ENCODE data around the gene GUCD1.

Gene GUCD1

GRCh38 chr22:24529898-24530297 lies 25.0 kb downstream of the GUCD1 start:
- no peak for DNase-seq (ENCODE audit: low spot score)

- DNase-seq (ENCODE audit: low spot score) = no peak
Measured at GRCh38 chr22:24526191-24526590, 28.7 kb downstream of the GUCD1 start.

DNA sequence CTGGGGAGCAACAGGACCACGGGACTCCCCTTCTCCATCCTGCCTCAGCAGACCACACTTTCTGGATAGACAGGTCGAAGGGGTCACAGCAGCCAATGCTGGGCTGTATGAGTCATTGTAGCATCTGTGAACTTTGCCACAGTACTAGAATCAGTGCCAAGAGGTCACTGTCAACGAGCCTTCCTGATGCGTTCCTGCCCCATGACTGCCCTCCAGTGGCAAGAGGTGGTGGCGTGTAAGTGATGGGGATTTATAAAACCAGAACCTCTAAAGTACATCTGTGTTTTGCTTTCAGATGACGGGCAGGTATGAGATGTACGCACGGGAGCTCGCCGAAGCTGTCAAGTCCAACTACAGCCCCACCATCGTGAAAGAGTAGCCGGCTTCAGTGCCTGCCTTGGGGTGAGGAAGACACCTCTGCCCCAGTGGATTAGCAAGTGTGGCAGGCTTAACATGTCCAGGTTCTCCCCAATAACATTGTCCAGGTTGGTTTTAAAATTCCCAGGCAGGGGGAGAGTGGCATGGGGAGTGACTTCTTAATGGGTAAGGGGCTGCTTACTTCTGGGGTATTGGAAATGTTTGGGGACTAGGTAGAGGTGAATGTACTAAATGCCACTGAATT lies 29.4 kb downstream of the GUCD1 start:
- DNase-seq (ENCODE audit: low spot score) = peak; percentile 81

- no peak for DNase-seq (ENCODE audit: low spot score)
Measured at GRCh38 chr22:24523873-24524272, 31.1 kb downstream of the GUCD1 start.

DNA sequence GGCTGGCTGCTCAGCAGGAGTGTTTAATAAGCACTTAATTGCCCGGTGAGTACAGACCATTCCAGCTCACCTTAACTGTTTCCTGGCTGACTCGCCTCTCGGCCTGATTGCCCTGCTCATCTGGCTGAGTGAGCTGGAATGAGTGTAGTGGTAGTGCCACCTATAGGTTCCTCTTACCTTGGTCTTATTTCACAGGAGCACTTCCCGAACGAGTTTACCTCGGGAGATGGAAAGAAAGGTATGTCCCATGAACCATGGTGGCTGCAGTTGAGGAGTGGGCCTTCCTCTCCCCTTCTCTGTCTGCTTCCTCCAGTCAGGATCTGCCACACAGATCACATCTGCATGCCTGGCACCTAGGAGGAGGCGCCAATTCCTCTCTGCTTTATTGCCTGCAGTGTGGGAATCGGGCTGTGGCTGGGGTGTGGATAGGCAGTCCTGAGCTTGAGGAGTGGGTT lies 33.1 kb downstream of the GUCD1 start:
- peak; percentile 70 for DNase-seq (ENCODE audit: low spot score)

DNA sequence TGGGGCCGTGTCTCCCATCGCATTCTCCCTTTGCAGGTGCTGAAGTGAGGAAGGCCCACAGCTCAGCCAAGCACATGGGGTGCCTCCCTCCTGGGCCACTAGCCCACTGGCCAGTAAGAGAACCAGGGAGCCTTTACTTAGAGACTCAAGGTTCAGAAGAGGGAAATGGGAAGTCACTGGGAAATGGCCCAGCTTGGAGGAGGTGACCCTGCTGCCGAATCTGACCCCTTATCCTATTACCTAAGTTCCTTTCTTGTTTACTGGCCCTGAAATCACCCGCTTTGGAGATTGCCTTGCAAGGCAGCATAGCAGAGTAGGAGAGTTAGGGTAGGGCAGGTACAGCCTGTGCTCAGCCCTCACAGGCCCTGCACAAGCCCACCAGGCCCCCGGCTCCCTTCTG lies 35.4 kb downstream of the GUCD1 start:
- no peak for DNase-seq (ENCODE audit: low spot score)

- no peak for DNase-seq (ENCODE audit: low spot score)
Measured at GRCh38 chr22:24518771-24519485, 36.0 kb downstream of the GUCD1 start.

- DNase-seq (ENCODE audit: low spot score) = no peak
Measured at GRCh38 chr22:24518228-24518627, 36.7 kb downstream of the GUCD1 start.

GRCh38 chr22:24517446-24517845 lies 37.5 kb downstream of the GUCD1 start:
- no peak for DNase-seq (ENCODE audit: low spot score)

GRCh38 chr22:24516301-24516737 lies 38.6 kb downstream of the GUCD1 start:
- no peak for DNase-seq (ENCODE audit: low spot score)

DNA sequence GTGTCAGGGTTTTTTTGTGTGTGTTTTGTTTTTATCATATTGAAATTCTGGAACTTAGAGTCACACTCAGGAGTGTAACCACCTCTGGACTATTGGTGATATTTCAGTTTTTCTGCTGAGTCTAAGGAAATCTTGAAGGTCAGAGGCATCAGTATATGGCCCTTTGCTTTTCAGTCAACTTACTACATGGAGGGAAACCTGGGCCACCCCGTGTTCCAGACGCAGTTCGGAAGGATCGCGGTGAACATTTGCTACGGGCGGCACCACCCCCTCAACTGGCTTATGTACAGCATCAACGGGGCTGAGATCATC lies 40.0 kb downstream of the GUCD1 start:
- DNase-seq (ENCODE audit: low spot score) = no peak

- DNase-seq (ENCODE audit: low spot score) = peak; percentile 69
Measured at GRCh38 chr22:24514241-24515026, 40.5 kb downstream of the GUCD1 start.

DNA sequence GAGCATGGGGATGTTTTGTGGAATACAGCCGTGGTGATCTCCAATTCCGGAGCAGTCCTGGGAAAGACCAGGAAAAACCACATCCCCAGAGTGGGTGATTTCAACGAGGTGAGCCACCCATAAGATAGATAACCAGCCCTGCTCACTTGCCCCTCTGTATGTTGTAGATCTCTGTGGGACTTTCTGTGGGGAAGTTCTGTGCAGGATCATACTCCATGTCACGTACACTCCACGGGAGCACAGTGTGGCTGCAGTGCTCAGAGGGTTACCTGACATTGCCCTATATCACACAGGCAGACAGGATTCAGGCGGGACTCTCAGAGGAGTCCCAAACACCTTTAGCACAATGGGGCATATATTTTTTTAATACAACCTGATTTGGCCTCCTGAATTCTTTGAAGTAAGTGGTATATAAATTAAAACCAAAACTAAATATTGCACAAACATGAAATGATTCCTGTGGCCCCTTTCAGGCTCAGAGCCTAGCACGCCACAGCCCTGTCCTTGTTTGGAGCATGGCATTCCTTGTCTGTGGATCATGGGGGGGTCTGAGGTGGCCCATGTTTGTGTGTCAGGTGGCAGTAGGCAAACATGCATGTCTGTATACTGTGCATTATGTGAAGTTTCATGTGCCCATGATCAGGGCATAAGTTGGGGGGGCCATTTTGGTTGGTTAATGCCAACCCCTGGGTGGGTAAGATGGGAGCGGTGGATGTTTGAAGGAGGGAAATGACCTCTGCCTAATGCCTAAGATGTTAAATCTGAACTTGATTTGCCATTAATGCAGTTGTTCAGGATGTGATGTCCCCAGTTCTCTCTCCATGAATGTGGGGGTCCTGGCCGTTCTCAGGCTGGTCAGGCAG lies 41.3 kb downstream of the GUCD1 start:
- DNase-seq (ENCODE audit: low spot score) = no peak

GRCh38 chr22:24512043-24512442 lies 42.9 kb downstream of the GUCD1 start:
- DNase-seq (ENCODE audit: low spot score) = no peak

- peak; percentile 47 for DNase-seq (ENCODE audit: low spot score)
Measured at GRCh38 chr22:24510637-24511625, 44.0 kb downstream of the GUCD1 start.

DNA sequence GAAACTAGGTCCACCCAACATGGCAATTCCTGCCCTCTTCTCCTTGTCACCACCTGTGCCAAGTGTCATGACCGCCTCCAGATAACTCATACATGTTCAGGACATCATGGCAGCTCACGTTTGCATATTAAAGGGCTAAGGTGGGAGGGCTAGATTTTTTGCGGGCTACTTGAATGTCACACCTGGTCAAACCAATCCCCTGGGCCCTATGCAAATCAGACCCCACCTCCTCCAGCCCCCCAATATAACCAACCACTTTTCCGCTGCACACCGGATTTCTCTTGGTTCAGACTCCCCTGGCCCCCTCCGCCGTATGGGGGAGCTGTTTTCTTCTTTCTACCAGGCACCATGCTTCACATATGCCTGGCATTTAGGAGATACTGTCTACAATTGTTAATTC lies 47.2 kb downstream of the GUCD1 start:
- DNase-seq (ENCODE audit: low spot score) = no peak

GRCh38 chr22:24506802-24507438 lies 48.0 kb downstream of the GUCD1 start:
- DNase-seq (ENCODE audit: low spot score) = no peak

DNA sequence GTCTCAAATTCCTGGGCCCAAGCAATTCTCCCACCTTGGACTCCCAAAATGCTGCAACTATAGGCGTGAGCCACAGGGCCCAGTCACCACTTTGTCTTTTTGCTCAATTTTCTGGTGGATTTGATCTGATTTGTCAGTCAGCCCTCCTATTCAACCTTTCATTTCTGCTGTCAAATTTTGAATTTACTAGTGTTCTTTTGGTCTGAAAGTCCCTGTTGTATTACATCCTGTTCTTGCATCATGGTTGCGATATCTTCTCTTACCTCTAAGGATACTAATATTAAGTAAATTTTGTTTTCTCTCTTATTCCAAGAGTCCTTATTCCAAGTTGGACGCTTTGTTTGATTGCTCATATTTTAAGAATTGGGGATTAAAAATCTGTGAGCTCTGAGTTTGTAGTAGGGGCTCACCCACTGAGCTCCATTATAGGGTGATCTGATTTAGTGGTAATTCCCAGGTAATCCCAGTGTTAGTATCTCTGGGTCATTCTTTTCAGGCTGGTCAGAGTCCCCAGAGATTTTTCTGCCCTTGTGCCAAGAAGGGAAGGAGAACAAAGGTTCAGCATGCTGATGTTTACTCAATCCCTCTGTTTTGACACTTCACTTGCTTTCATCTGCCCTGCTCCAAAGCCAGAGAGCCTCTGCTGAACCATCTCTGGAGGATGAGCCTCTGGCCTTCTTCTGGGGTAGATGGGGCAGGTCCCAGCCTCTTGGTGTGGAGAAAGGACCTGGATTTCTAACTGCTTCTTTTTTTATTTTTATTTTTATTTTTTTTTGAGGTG lies 49.8 kb downstream of the GUCD1 start:
- DNase-seq (ENCODE audit: low spot score) = no peak

DNA sequence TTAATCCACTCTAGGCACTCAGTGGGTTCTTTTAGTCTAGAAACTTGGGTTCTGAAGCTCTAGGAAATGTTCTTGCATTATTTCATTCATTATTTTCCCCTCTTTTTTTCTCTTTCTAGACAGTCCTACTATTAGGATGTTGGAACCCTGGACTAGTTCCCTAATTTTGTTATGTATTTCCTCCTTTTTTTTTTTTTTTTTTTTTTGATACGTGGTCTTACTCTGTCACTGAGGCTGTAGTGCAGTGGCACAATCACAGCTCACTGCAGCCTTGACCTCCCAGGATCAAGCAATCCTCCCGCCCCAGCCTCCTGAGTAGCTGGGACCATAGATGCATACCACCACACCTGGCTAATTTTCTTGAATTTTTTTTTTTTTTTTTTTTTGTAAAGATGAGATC lies 50.4 kb downstream of the GUCD1 start:
- DNase-seq (ENCODE audit: low spot score) = no peak
